SK-N-MC (cell line): Measurements from ENCODE around the gene ANO2.

Source experiments
- DNase-seq: peaks from one replicate; pipeline ENCODE4 v3.0.0-alpha.2; 2011; ENCODE audit warnings: low read depth, low spot score
- H3K27ac ChIP-seq: fragments of 200-600 bp; sonication (generic); 2 replicates; pipeline ENCODE4 v1.5.1; 2016; ENCODE audit warnings: mixed run types
- H3K36me3 ChIP-seq: fragments of 200-600 bp; sonication (generic); 2 replicates; pipeline ENCODE4 v1.6.1; 2017; ENCODE audit warnings: antibody characterized with exemption, low read length, mixed read lengths; ENCODE audit not compliant: insufficient read depth
- H3K4me3 ChIP-seq: fragments of 200-600 bp; sonication (generic); 2 replicates; pipeline ENCODE4 v1.5.1; 2016
- H3K9ac ChIP-seq: fragments of 200-600 bp; sonication (generic); 2 replicates; pipeline ENCODE4 v1.8.0; 2017; ENCODE audit warnings: mixed run types, mixed read lengths; ENCODE audit not compliant: insufficient read length
- H3K9me3 ChIP-seq: fragments of 200-600 bp; sonication (generic); 2 replicates; pipeline ENCODE4 v1.6.1; 2017; ENCODE audit warnings: low read depth, mild to moderate bottlenecking, antibody characterized with exemption, low read length, moderate library complexity, mixed read lengths
- EZH2 ChIP-seq: fragments of 200-600 bp; sonication (generic); IDR thresholded peaks from one replicate; pipeline ENCODE4 v1.6.1; 2017; ENCODE audit warnings: antibody characterized with exemption
- FOXP2 ChIP-seq: optimal IDR thresholded peaks from 2 replicates; pipeline ENCODE3; 2011; ENCODE audit warnings: mild to moderate bottlenecking, moderate library complexity; ENCODE audit not compliant: insufficient read depth; ENCODE audit errors: extremely low read length, control extremely low read depth
- POLR2AphosphoS5 ChIP-seq: IDR thresholded peaks from 2 replicates; pipeline ENCODE4 v1.6.1; 2012; ENCODE audit warnings: mild to moderate bottlenecking, low read depth, low read length, borderline replicate concordance

ANO2 gene

DNA sequence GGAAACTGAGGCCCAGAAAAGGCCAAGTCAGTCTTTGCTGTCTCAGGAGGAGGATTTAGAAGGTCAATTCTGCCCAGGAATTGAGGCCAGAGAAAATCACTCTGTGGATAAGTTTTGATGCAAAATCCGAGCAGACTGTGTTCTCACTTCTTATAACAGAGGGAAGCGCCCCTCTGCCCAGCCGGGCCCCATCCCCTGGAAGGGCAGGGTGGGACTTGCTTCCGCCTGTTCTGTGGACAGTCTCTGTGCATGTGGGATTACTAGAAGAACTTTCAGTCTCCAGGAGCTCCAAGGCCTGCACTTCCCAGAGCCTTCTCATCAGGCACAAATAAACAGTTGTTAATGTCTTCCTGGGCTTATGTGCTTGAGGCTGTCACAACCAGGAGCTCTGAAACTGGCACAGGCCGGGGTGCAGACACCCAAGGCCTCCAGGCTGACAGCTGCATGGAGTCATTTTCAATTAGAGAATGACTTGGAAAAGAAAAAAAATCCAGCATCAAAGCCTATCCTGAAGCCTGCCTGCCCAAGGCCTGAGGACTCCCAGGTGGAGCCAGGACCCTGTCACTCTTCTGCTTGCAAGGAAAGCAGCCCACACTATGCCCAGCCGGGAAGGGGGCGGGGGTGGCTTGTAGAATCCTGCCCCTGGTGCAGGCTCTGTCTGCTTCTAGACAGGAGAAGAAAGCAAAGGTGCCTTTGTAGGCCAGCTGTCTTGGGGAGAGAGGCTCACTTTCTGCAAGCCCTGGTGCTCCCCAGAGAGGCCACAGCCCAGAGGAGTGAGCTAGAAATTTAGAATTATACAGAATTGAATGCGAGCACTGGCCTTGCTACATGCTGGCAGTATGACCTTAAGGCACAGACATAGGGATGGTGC, 428.5 kb downstream of the ANO2 start:
- no peak overlapping the region for H3K9ac ChIP-seq
- TF ChIP-seq EZH2 (no peak), POLR2AphosphoS5 (no peak), FOXP2 (no peak)
- no peak overlapping the region for H3K4me3 ChIP-seq
- no peak for DNase-seq
- H3K9me3 ChIP-seq: no peaks in the 10 kb centered on the region
- no peak overlapping the region for H3K27ac ChIP-seq
- no peaks in the 10 kb centered on the region for H3K36me3 ChIP-seq

DNA sequence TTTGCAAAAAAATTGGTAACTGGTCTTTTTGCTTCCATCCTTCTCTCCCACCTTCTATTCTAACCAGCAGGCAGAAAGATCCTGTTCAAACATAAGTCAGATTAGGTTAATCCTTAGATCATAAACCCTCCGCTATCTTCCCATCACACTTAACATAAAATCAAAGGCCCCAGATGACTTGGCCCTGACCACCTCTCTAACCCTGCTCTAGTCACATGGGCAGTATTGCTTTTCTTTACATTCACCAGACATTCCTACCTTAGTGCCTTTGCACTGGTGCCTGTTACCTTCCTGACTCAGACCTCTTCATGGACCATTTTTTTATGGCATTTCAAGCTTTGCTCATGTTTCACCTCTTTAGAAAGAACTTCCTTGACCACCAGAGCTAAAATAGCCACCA, 429.6 kb downstream of the ANO2 start:
- H3K27ac ChIP-seq: no peak overlapping the region
- no peak overlapping the region for H3K9ac ChIP-seq
- no peaks in the 10 kb centered on the region for H3K36me3 ChIP-seq
- DNase-seq: no peak
- H3K4me3 ChIP-seq: no peak overlapping the region
- H3K9me3 ChIP-seq: no peaks in the 10 kb centered on the region
- TF ChIP-seq EZH2 (no peak), FOXP2 (no peak), POLR2AphosphoS5 (no peak)

DNA sequence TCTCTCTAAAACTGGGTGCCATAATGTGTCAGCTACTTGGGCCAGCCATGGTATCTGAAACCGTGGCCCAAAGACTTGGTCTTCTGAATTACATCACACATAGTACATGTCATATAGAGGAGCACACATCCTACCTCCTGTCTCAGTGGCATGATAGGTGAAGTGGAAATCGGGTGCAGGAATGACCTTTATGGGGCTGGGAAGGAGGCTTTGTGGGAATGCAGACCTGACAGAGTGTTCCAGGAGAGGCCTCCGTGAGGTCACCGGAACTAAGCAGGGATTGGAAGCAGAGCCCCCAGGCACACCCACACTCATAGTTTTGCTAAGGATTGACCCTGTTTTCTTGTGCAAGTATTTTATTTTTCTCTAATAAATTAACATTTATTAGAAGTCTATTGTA, 430.5 kb downstream of the ANO2 start:
- DNase-seq: no peak
- Histone ChIP-seq H3K27ac (no peak overlapping the region), H3K4me3 (no peak overlapping the region), H3K36me3 (no peaks in the 10 kb centered on the region), H3K9ac (no peak overlapping the region), H3K9me3 (no peaks in the 10 kb centered on the region)
- TF ChIP-seq EZH2: no peak
- no peak for TF ChIP-seq POLR2AphosphoS5
- TF ChIP-seq FOXP2: no peak

- H3K27ac ChIP-seq: no peak overlapping the region
- TF ChIP-seq FOXP2: no peak
- TF ChIP-seq EZH2: no peak
- TF ChIP-seq POLR2AphosphoS5: no peak
- no peaks in the 10 kb centered on the region for H3K36me3 ChIP-seq
Observed at GRCh38 chr12:5514016-5514415, 431.0 kb downstream of the ANO2 start.

DNA sequence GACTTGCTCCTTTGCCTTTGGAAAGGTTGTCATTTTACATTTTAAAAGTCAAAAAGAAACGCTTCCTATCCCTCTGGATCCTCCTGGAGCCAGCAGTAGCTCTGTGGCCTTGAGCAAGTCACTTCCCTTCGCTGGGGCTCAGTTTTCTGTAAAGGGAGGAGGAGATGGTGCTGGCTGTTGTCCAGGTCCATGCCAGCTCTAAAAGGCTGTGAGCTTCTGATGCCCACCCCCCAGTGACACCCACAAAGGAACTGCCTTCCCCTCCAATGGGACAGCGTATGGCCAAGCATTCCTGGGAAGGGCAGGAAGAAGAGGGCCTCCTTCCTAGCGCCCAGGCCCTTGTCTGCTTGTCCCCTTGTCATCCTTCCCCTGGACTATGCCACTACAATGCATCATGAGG, 431.7 kb downstream of the ANO2 start:
- Histone ChIP-seq H3K9ac (no peak overlapping the region), H3K36me3 (no peaks in the 10 kb centered on the region), H3K4me3 (no peak overlapping the region), H3K27ac (no peak overlapping the region), H3K9me3 (no peaks in the 10 kb centered on the region)
- no peak for TF ChIP-seq POLR2AphosphoS5
- TF ChIP-seq EZH2: no peak
- no peak for TF ChIP-seq FOXP2
- DNase-seq: no peak

More at GRCh38 chr12:5514016-5514415, 431.0 kb downstream of the ANO2 start:
- Histone ChIP-seq H3K9me3 (no peaks in the 10 kb centered on the region), H3K9ac (no peak overlapping the region), H3K4me3 (no peak overlapping the region)
- DNase-seq: no peak
